ENCODE data around the gene GPSM3.

The GPSM3 gene

GRCh38 chr6:32175322-32175710 lies 17.1 kb downstream of the GPSM3 start:
- TF ChIP-seq POLR2AphosphoS5 (IDR thresholded peaks at IDR 0.05; ENCODE audit: low read depth, low read length): no peak; the same call in 1 of the 2 replicates

GRCh38 chr6:32174416-32174815 lies 18.0 kb downstream of the GPSM3 start:
- TF ChIP-seq SIN3A (IDR thresholded peaks at IDR 0.05; ENCODE audit: borderline replicate concordance, insufficient read depth, low read length) (no peak), REST (IDR thresholded peaks at IDR 0.05; ENCODE audit: insufficient read depth in 1 of 2, low read depth in 2 of 2, low read length in 2 of 2) (no peak), TAF1 (IDR thresholded peaks at IDR 0.05; ENCODE audit: borderline replicate concordance, insufficient read depth, low read length) (no peak), POLR2AphosphoS5 (IDR thresholded peaks at IDR 0.05; ENCODE audit: low read depth, low read length) (no peak), FOXP2 (optimal IDR thresholded peaks at IDR 0.05; ENCODE audit: borderline replicate concordance, extremely low read depth, extremely low read length, insufficient read depth) (no peak)

- TF ChIP-seq TAF1 (IDR thresholded peaks at IDR 0.05; ENCODE audit: borderline replicate concordance, insufficient read depth, low read length) (no peak), SIN3A (IDR thresholded peaks at IDR 0.05; ENCODE audit: borderline replicate concordance, insufficient read depth, low read length) (no peak), POLR2AphosphoS5 (IDR thresholded peaks at IDR 0.05; ENCODE audit: low read depth, low read length) (no peak), FOXP2 (optimal IDR thresholded peaks at IDR 0.05; ENCODE audit: borderline replicate concordance, extremely low read depth, extremely low read length, insufficient read depth) (no peak), REST (IDR thresholded peaks at IDR 0.05; ENCODE audit: insufficient read depth in 1 of 2, low read depth in 2 of 2, low read length in 2 of 2) (no peak)
Observed at GRCh38 chr6:32173051-32173727, 19.3 kb downstream of the GPSM3 start.

GRCh38 chr6:32171234-32171633 lies 21.2 kb downstream of the GPSM3 start:
- TF ChIP-seq SIN3A (IDR thresholded peaks at IDR 0.05; ENCODE audit: borderline replicate concordance, insufficient read depth, low read length) (no peak), FOXP2 (optimal IDR thresholded peaks at IDR 0.05; ENCODE audit: borderline replicate concordance, extremely low read depth, extremely low read length, insufficient read depth) (no peak), POLR2AphosphoS5 (IDR thresholded peaks at IDR 0.05; ENCODE audit: low read depth, low read length) (no peak), TAF1 (IDR thresholded peaks at IDR 0.05; ENCODE audit: borderline replicate concordance, insufficient read depth, low read length) (no peak), REST (IDR thresholded peaks at IDR 0.05; ENCODE audit: insufficient read depth in 1 of 2, low read depth in 2 of 2, low read length in 2 of 2) (no peak)

GRCh38 chr6:32170294-32170693 lies 22.1 kb downstream of the GPSM3 start:
- no peak for TF ChIP-seq POLR2AphosphoS5 (IDR thresholded peaks at IDR 0.05; ENCODE audit: low read depth, low read length)

- TF ChIP-seq POLR2AphosphoS5 (IDR thresholded peaks at IDR 0.05; ENCODE audit: low read depth, low read length) (no peak), FOXP2 (optimal IDR thresholded peaks at IDR 0.05; ENCODE audit: borderline replicate concordance, extremely low read depth, extremely low read length, insufficient read depth) (no peak), REST (IDR thresholded peaks at IDR 0.05; ENCODE audit: insufficient read depth in 1 of 2, low read depth in 2 of 2, low read length in 2 of 2) (no peak), TAF1 (IDR thresholded peaks at IDR 0.05; ENCODE audit: borderline replicate concordance, insufficient read depth, low read length) (no peak), SIN3A (IDR thresholded peaks at IDR 0.05; ENCODE audit: borderline replicate concordance, insufficient read depth, low read length) (no peak)
Observed at GRCh38 chr6:32168807-32169591, 23.4 kb downstream of the GPSM3 start.

All from PFSK-1 (cell line).